EH (cell line): ENCODE results near the gene GRB2.

Source experiments
- DNase-seq: peaks from one replicate; pipeline ENCODE4 v3.0.0-alpha.2; 2015; ENCODE audit warnings: low read depth

GRB2 gene

GRCh38 chr17:75412455-75413317 lies 7.2 kb upstream of the GRB2 start:
- DNase-seq: peak; percentile 68

- DNase-seq: no peak
Measured at GRCh38 chr17:75411328-75412067, 6.0 kb upstream of the GRB2 start.

DNA sequence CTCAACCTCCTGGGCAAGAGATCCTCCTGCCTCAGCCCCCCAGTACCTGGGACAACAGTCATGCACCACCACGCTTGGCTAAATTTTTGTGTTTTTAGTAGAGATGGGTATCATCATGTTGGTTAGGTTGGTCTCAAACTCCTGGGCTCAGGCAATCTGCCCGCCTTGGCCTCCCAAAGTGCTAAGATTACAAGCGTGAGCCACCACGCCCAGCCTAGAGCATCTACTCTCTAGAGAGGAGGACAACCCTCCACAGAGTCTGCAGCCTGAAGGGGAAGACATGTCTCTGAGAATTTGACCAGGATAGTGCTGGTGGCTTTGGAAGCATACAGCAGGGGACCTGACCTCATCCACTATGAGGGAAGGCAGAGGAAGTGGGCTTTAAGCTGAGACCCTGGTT lies 4.7 kb upstream of the GRB2 start:
- DNase-seq: no peak

DNA sequence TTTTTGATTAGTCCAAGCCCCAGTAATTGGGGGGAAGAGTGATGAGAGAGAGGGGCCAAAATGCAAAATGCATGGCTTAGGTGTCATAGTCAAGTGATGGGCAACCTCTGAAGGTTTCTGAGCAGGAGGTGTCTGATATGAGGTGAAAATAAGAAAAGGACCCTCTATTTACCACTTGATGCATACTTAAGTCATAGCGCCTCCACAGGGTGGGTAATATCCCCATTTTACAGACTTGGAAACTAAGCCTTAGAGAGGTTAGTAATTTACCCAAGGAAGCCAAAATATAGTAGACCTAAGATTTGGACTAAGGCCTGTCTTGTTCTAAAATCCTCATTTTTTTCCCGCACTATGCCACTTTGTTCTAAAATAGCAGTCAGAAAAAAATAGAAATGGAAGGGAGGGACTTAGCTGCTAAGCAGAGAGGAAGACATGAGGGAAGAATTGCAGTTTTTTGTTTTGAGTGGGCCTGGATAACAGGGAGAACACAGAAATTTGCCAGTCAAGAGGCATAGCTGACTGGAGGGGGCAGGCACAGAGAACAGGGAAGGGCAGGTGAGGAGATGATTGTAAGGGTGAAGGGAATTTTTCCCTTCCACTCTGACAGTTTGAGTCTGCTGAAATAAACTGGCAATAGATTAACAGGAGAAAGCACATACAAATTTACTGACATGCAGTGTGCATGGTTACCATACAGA lies 2.3 kb upstream of the GRB2 start:
- no peak for DNase-seq

DNA sequence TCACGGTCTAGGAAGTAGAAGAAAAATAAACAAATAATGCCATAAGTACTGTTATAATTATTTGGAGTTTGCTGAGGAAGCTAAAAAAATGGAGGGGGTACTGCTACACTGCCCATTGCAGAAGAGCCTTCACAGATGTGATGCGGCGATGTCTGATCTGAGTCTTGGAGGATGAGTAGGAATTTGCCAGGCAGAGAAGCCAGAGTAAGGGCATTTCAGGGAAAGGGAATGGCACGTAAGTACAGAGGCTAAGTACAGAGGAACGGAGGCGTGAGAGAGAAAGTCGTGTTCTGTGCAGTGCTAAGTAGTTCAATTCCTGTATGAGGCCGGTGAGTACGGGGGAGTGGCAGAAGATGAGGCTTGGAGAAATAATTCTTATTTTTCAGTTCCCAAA lies 741 bp upstream of the GRB2 start:
- DNase-seq: peak; percentile 39

GRCh38 chr17:75404731-75405364 lies 630 bp downstream of the GRB2 start:
- DNase-seq: peak; percentile 45

DNA sequence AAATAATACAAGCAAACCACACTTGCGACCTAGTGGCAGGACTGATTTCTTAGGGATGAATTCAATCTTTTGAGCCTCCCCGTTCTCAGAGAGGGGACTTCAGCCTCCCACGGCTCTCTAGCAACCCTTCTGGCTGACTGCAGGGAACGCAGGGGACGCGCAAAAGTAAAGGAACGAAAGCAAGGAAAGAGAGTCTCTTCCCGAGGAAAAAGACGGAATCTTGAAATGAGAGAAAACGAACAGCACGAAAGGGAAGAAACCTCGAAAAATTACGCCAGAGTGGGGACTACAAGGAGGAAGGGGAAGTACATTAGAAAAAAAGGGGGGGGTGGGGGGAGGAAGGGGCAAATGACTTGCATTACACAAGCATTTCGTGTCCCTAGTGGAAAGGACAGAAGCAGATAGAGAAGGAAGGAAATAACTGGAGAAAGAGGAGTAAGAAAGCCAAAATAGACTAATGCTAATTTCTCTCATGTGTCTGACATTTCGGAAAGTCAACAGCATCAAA lies 1.2 kb downstream of the GRB2 start:
- peak; percentile 83 for DNase-seq

DNA sequence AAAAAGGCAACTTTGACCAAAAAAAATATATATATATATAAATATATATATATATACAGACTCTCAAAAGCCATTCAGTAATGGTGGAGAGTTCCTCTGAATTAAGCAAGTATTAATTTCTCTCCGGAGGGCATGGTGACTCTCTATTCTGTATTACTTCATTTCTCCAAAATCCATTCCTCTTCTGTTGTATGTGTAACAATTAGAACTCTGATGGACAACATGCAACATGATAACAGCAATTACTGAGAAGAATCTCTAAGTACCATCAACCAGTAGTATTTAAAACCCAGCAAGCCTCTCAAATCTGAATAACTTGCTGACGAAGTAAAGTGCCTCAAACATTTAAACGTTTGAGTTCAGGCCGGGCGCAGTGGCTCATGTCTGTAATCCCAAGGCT lies 2.3 kb downstream of the GRB2 start:
- DNase-seq: no peak

DNA sequence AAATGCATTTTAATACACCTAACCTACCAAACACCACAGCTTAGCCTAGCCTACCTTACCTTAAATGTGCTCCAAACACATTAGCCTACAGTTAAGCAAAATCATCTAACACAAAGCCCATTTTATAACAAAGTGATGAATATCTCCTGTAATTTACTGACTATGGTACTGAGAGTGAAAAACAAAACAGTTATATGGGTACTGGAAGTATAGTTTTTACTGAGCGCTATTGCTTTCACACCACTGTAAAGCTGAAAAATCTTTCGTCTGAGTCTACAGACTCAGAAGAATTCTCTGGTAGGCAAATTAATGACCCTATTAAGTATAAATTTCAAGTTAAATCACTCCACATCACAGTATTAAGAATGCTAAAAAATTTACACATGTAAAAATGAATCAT lies 3.5 kb downstream of the GRB2 start:
- no peak for DNase-seq

DNA sequence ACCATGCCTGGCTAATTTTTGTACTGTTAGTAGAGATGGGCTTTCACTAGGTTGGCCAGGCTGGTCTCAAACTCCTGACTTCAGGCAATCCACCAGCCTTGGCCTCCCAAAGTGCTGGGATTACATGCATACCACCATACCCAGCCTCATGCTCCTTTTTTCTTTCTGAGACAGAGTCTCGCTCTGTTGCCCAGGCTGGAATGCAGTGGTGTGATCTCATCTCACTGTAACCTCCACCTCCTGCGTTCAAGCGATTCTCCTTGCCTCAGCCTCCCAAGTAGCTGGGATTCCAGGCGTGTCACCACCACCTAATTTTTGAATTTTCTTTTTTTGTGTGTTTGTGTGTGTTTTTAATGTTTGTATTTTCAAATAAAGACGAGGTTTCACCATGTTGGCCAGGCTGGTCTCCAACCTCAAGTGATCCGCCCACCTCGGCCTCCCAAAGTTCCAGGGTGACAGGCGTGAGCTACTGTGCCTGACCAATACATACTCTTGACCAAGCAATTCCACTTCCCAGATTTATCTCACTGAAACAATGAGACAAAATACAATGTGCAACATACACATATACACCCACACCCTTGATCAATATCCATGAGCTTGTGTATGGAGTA lies 5.0 kb downstream of the GRB2 start:
- DNase-seq: no peak

DNA sequence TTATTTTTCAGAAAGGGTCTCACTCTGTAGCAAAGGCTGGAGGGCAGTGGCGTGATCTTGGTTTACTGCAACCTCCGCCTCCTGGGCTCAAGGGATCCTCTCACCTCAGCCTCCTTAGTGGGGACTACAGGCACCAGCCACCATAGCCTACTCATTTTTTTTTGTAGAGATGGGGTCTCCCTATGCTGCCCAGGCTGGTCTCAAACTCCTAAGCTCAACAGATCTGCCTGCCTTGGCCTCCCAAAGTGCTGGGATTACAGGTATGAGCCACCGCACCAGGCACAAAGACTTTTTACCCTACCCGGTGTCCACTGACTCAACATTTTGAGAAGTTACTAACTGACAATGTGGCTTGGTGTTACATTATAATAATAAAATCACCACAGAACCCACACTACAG lies 7.2 kb downstream of the GRB2 start:
- no peak for DNase-seq

- DNase-seq: no peak
Measured at GRCh38 chr17:75397217-75397616, 8.3 kb downstream of the GRB2 start.

DNA sequence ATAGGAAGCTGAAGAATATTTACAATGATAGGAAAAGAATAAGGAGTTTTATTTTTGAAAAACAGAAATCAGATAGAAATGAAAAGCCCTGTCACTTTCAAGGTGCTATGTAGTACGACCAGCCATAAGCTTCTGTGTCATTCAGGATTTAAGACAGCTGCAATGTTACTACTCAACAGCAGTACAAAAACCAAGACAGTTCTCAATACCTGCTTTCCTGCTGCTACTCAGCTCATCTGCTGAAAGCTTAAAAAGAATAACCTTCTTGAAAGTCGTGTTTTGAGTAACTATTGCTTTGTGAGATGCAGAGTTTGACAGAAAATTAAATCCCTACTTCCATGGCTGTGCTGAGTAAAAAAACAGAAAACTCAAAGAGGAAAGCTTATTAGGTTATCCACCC lies 8.7 kb downstream of the GRB2 start:
- DNase-seq: no peak

DNA sequence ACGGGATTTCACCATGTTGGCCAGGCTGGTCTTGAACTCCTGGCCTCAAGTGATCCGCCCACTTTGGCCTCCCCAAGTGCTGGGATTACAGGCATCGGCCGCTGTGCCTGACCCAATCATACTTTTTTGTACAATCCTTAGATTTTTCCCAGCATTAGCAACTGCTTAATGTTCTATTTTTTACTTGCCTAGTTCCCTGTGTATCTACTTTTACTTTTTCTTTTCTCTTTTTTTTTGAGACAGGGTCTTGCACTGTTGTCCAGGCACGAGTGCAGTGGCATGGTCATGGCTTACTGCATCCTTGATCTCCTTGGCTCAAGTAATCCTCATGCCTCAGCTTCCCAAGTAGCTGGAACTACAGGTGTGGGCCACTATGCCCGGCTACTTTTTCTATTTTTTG lies 9.5 kb downstream of the GRB2 start:
- no peak for DNase-seq

DNA sequence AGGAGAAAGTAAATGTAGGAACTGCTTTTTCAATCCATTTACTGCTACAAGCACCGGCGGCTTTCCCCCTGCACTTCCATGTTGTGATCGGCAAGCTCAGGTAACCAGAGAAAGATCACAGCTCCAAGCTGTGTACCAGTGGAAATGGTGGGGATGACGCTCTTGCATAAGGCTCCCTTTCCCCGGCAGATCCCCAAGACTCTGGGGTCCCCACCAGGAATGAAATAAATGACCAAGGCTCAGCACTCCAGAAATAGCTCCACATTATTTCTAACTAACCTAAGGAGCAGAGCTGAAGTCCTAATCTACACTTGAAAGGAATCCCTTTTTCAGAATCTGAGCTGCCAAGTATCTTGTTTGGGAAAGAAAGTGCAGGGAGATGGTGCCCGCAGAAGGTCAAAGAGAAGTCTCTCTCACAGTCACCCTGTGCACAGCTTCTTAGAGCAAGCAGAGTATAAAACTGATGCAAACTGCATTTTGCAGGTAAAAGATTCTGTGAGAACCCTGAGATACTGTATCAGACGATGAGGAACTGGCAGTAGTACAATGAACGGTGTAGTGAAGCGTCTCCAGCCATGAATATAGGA lies 11.1 kb downstream of the GRB2 start:
- DNase-seq: no peak

DNA sequence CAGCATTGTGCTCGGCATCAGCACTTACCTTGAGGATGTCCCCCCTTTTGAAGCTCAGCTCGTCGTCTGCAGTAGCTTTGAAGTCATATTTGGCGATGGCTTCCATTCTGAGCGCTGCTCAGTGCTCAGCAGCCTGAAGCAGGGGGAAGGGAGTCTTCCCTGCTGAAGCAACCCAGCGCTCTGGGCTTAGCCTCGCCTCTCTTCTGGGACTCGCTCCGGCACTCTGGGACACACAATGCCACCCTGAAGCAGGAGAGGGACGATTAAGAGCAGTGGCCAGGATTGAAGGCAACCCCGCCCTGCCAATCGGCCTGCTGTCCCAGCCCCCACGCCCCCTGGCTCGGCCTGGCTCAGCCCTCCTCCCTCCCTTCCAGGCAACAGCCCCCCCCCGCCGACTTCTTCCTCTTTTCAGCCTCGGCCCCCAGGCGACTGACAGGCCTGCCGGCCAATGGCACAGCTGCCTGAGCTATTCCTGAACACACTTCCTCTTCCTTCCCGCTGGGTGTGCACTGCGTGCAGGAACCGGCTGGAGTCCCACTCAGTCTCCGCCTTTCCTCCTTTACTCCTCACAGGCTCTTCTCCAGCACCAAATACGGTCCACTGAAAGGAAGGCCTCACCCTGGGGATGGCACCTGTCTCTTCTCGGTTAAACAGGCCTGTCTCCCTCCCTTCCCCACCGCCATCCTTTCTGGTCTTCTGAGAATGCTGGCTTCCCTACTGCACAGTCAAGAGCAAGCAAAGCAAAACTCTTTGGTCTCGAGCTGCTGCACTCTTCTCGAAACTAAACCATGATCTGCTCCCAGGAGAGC lies 11.8 kb downstream of the GRB2 start:
- DNase-seq: peak; percentile 99

DNA sequence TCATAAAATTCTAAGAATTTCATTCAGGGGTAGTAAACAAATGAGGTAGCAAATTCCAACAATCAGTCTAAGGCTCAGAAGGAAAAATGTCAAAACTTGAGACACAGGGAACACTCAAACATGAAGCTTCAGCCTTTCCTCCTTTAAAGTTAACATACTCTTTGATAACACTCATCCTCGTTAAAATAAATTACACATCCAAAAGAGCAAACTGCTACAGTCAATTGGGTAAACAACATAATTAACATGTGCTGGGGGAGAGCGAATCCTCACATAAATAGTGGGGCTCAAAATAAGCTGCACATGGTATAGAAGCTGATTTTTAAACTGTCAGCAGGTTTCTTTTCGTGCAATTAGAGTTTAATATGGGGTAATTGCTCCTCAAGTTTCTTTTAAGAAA lies 12.9 kb downstream of the GRB2 start:
- peak; percentile 20 for DNase-seq

GRCh38 chr17:75390982-75391381 lies 14.5 kb downstream of the GRB2 start:
- peak; percentile 45 for DNase-seq

DNA sequence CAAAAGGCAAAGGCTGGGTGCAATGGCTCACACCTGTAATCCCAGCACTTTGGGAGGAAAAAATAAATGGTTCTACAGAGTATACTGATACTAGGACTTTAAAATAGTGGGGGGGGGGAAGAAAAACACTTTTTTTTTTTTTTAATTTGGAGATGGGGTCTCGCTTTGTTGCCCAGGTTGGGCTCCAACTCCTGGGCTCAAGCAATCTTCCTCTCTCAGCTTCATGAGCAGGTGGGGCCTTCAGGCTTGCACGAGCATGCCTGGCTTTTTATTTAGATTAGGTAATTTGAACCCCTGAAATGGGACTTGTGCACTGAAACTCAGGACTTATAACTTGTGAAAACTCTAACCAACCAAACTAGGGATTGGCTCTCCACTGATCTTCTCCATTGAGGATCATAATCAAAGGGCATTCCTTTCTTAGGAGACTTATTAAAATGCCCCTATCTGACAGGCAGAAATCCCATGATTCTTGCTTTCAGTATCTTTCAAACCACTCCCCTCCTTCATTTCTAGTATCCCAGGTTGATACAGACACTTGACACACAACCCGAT lies 16.9 kb downstream of the GRB2 start:
- DNase-seq: no peak

DNA sequence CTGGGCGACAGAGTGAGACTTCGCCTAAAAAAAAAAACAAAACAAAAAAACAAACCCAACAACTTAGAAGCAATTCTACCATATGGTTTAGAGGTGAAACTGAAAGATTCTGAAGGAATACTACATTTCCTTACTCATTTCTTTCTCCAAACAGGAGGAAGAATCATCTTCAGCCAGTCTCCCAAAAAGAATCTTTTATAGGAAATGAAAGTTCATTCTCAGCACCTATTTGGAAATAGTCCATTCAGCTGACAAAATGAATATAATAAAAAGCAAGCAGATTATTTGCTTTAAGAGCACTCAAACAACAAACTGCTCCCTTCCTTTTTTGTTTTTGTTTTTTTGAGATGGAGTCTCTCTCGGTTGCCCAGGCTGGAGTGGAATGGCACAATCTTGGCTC lies 17.7 kb downstream of the GRB2 start:
- no peak for DNase-seq
